ENCODE results near the gene WDR82.
A peak's percentile ranks its signal among the peaks of the same experiment; 100 is the strongest.

GRCh38 chr3:52291508-52292181 is 13.2 kb upstream of the WDR82 start:
- peak; percentile 65 for TF ChIP-seq CTCF (conservative IDR thresholded peaks at IDR 0.05; ENCODE audit: low read depth, low read length)
- no peak for TF ChIP-seq USF2 (IDR thresholded peaks at IDR 0.05; ENCODE audit: low read depth, low read length)
- TF ChIP-seq SMC3 (IDR thresholded peaks at IDR 0.05; ENCODE audit: low read depth, low read length) = peak; percentile 65
- peak; percentile 81 for TF ChIP-seq RAD21 (IDR thresholded peaks at IDR 0.05; ENCODE audit: low read length)
- no peak for TF ChIP-seq POLR2A (IDR thresholded peaks at IDR 0.05; ENCODE audit: low read depth, low read length)
- TF ChIP-seq RCOR1 (IDR thresholded peaks at IDR 0.05; ENCODE audit: insufficient replicate concordance, low read length) = no peak
- no peak for TF ChIP-seq RFX5 (IDR thresholded peaks at IDR 0.05; ENCODE audit: low read depth, low read length)
- TF ChIP-seq FOS (IDR thresholded peaks at IDR 0.05; ENCODE audit: low read depth, low read length) = no peak
- no peak for TF ChIP-seq CEBPB (IDR thresholded peaks at IDR 0.05; ENCODE audit: low read depth, low read length)

All from IMR-90 (cell line).